Islet precursor cell (in vitro differentiated cells): ENCODE results near the gene ZNF550.
"Not testable (repeated sequence)": the region's sequence is repeated elsewhere in the genome, so short reads cannot be mapped to it uniquely, and the experiment has no call there.

Experiments used
- DNase-seq: peaks from one replicate; pipeline ENCODE4 v3.0.0-alpha.2; 2018

ZNF550 gene

DNA sequence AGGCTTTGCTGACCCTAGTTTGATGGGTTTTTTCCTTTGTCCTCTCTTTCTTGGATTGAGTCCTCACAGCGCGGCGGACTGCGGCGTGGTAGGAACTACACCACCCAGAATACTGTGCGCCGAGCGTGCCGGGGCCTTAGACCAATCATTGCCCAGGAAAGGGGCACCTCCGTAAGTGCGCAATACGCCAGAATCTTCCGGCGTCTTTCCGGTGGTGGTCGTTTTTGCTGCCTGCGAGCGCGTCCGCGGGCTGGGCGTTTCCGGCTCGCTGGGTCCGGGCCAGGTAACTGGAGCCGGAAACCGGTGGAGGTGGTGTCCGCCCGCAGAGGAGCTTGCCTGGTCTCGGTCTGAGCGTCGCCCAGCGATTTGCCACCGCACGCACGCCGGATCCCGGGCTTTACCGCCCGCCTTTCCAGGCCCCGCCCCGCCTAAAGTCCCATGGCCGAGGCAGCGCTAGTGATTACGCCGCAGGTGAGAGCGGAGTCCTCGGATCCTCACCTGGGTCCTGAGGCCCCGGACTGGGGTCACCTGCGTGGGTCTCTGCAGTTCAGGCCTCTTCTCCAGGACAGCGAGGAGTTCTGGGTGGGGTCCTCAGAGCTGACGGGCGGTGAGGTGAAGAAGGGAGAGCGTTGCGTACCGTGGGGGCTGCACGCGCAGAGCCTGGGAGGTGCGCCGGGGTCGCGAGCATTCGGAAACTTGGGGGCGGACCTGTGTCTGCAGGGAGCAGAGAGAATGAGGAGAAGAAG, 32.4 kb downstream of the ZNF550 start, which contains the start of gene ZNF549:
Gene ZNF549 (plus strand): TSS at position 221 of the 746 bp plus-strand sequence. CDS start 218 bp downstream, at position 439.
- peak; percentile 97 for DNase-seq

DNA sequence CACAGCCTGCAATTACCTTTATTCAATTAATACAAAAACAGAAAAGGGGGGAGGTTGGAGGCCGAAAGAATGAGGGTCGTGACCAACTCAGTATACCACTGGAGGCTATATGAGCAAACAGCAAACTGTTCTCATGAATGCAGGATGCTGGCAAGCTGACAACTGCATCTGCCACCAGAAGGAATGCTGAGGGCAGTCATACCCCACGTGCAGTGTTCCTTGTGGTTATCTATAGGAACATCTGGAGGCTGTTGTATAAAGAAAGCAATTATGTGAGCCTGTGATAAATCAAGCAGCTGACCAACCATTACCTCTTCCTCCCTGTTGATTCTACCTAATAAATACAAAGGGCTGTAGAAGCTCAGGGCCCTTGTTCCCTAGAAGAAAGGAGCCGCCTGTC, 41.6 kb downstream of the ZNF550 start:
- DNase-seq: not testable (repeated sequence)

DNA sequence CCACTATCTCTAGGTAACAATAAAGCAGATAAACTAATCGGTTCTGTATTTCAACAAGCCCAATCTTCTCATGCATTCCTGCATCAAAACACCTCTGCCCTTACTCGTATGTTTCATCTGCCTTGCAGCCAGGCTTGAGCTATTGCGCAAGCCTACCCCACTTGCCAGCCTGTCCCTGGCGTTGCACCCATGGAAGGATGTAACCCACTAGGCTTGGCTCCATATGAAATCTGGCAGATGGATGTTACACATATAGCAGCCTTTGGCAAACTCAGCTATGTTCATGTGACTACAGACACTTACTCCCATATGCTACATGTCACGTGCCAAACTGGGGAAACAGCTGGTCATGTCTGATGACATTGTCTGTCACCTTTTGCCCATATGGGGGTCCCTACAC, 44.4 kb downstream of the ZNF550 start:
- DNase-seq: no peak

DNA sequence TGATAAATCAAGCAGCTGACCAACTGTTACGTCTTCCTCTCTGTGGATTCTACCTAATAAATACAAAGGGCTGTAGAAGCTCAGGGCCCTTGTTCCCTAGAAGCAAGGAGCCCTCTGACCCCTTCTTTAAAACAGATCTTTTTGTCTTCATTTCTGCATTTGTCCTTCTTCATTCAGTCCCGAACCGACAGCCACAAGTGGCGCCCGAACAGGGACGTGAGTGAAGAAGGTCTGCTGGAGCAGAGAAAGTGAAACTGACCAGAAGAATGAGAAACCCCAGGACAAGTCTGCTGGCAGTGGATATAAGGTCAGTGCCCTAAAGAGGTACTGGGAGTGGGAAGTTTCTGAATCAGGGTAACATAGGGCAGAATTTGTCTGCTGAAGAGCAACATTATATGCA, 46.8 kb downstream of the ZNF550 start:
- DNase-seq: no peak

DNA sequence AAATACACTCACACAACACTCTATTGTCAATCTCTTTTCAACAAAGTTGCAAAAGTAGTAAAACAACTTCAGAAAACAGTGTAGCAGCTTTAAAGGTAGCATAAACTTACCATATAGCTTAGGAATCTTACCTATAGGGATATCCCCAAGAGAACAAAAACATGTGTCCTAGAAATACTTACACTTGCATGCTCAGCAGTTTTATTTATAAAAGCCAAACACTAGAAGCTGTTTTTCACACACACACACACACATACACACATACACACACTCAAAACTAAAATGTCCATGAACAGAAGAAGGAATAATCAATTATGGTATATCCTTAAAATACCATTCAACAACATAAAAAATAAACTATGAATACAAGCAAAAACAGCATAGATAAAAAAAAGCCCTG, 48.2 kb downstream of the ZNF550 start:
- no peak for DNase-seq

DNA sequence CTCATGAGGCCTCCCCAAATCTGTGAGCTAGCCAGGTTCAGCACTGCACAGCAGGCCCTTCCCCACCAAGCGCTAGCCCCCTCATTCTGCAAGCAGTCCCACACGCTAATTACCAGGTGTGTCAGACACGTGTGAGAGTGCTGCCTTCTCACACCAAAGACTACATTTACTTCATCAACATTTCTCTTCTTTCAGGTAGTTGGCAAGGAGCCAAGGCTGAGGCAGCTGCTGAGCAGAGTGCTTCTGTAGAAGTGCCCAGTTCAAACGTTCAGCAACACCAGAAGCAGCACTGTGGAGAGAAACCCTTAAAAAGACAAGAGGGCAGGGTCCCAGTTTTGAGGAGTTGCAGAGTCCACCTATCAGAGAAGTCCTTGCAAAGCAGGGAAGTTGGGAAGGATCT, 53.5 kb downstream of the ZNF550 start:
- no peak for DNase-seq

DNA sequence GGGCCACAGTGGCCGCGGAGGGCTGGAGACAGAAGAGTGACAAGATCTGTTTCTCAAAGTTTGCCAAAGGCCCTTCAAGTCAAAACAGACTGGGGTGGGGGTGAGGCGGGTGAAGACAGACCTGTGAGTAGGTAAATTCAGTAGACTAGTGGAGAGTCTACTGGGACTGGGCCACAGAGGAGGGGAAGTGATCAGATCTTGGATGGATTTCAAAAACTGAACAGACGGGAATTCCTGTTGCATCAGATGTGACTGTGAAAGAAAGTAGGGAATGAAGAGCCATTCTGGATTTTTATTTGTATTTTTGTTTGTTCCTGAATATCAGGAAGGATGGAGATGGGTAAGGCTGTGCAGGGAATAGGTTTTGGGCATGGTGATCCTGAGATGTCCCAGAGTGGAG, 59.3 kb downstream of the ZNF550 start:
- not testable (repeated sequence) for DNase-seq

DNA sequence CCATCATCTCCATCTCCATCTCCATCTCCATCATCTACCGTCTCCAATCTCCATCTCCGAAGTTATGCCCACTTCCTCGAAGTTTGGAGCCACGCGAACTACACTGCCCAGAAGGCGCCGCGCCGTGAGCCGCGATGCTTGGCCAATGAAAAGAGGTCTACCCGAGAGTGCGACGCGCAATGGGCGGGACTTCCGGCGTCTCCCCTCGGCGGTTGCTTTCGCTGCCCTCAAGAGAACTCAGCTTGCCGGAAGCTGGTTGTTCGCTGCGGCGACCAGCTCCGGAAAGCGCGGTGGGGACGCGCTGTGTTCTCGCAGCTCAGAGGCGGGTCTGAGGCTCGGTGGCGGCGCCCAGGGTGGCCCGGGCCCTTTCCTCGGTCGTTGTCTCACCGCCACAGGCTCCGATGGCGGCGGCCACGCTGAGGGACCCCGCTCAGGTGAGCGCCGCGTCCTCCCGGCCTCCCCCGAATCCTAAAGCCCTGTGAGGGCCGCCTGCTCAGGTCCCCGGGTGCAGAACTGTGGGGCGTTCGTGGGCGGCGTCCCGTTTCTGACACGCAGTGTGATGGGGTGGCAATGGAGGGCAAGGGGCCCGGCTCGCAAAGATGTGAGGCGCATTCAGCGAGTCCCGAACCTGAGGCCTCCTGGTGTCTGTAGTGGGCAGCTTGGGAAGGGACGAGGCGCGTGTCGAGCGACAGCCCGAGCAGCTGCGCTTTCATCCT, 59.8 kb downstream of the ZNF550 start, which contains the start of gene ZNF773:
Gene ZNF773 (plus strand): TSS at position 259 of the 716 bp plus-strand sequence. CDS start 143 bp downstream, at position 402.
- DNase-seq: peak; percentile 95

DNA sequence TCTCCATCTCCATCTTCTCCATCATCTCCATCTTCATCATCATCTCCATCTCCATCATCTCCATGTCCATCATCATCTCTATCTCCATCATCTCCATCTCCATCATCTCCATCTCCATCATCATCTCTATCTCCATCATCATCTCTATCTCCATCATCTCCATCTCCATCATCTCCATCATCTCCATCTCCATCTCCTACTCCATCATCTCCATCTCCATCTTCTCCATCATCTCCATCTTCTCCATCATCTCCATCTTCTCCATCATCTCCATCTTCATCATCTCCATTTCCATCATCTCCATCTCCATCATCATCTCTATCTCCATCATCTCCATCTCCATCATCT, 60.4 kb downstream of the ZNF550 start:
- DNase-seq: not testable (repeated sequence)

DNA sequence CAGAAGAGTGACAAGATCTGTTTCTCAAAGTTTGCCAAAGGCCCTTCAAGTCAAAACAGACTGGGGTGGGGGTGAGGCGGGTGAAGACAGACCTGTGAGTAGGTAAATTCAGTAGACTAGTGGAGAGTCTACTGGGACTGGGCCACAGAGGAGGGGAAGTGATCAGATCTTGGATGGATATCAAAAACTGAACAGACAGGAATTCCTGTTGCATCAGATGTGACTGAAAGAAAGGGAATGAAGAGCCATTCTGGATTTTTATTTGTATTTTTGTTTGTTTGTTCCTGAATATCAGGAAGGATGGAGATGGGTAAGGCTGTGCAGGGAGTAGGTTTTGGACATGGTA, 71.4 kb downstream of the ZNF550 start:
- DNase-seq: not testable (repeated sequence)

DNA sequence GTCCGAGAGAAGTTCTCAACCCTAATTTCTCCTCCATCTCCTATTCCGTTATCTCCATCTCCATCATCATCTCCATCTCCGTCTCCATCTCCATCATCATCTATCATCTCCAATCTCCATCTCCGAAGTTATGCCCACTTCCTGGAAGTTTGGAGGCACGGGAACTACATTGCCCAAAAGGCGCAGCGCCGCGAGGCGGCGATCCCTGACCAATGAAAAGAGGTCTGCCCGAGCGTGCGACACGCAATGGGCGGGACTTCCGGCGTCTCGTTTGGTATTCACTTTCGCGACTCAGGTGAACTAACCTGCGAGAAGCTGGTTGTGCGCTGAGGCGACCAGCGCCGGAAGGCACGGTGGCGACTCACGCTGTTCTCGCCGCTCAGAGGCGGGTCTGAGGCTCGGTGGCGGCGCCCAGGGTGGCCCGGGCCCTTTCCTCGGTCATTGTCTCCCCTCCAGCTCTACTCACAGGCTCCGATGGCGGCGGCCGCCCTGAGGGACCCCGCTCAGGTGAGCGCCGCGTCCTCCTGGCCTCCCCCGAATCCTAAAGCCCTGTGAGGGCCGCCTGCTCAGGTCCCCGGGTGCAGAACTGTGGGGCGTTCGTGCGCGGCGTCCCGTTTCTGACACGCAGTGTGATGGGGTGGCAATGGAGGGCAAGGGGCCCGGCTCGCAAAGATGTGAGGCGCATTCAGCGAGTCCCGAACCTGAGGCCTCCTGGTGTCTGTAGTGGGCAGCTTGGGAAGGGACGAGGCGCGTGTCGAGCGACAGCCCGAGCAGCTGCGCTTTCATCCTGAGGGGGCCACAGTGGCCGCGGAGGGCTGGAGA, 72.0 kb downstream of the ZNF550 start, which contains the start of gene ZNF419:
Gene ZNF419 (plus strand): TSS at position 274 of the 822 bp plus-strand sequence. CDS start 201 bp downstream, at position 475.
- peak; percentile 96 for DNase-seq
